ENCODE measurements around the gene DYNLL1.
"Not testable (repeated sequence)": the region's sequence is repeated elsewhere in the genome, so short reads cannot be mapped to it uniquely, and the experiment has no call there.

Gene DYNLL1

GRCh38 chr12:120495731-120496412 is at the start of gene DYNLL1:
Gene DYNLL1 (plus strand): TSS chr12:120496113. CDS start chr12:120496422, 309 bp downstream.
- DNase-seq: peak; percentile 95 to 96

- DNase-seq: not testable (repeated sequence)
Observed at GRCh38 chr12:120446844-120447178, 49.1 kb upstream of the DYNLL1 start.

- DNase-seq: no peak
Observed at GRCh38 chr12:120447992-120448391, 47.9 kb upstream of the DYNLL1 start.

GRCh38 chr12:120452524-120452923 is 43.4 kb upstream of the DYNLL1 start:
- DNase-seq: not testable (repeated sequence)

GRCh38 chr12:120453060-120453750 is 42.7 kb upstream of the DYNLL1 start:
- DNase-seq: no peak

- peak in 1 of 2 experiments; percentile 18 for DNase-seq
Observed at GRCh38 chr12:120453977-120454376, 41.9 kb upstream of the DYNLL1 start.

GRCh38 chr12:120455302-120455701 is 40.6 kb upstream of the DYNLL1 start:
- no peak for DNase-seq

- DNase-seq: no peak
Observed at GRCh38 chr12:120457133-120457532, 38.8 kb upstream of the DYNLL1 start.

GRCh38 chr12:120460157-120460556 is 35.8 kb upstream of the DYNLL1 start:
- DNase-seq: no peak

GRCh38 chr12:120462099-120462640 is 33.7 kb upstream of the DYNLL1 start:
- no peak for DNase-seq

GRCh38 chr12:120463712-120464111 is 32.2 kb upstream of the DYNLL1 start:
- no peak for DNase-seq

GRCh38 chr12:120465756-120466155 is 30.2 kb upstream of the DYNLL1 start:
- DNase-seq: no peak

- peak; percentile 26 to 36 for DNase-seq
Observed at GRCh38 chr12:120466560-120467315, 29.2 kb upstream of the DYNLL1 start.

GRCh38 chr12:120467439-120467838 is 28.5 kb upstream of the DYNLL1 start:
- no peak for DNase-seq

- DNase-seq: peak in 1 of 2 experiments; percentile 42
Observed at GRCh38 chr12:120468325-120468820, 27.5 kb upstream of the DYNLL1 start.

- DNase-seq: no peak
Observed at GRCh38 chr12:120468821-120469449, 27.0 kb upstream of the DYNLL1 start.

- DNase-seq: peak; percentile 96
Observed at GRCh38 chr12:120469450-120470149, 26.3 kb upstream of the DYNLL1 start, which contains the start of gene SRSF9. Gene SRSF9 (minus strand): TSS chr12:120469748. CDS start chr12:120469609, 139 bp downstream.

GRCh38 chr12:120470150-120470784 is 25.6 kb upstream of the DYNLL1 start:
- no peak for DNase-seq

GRCh38 chr12:120472521-120472920 is 23.4 kb upstream of the DYNLL1 start:
- DNase-seq: no peak

GRCh38 chr12:120473807-120474615 is 21.9 kb upstream of the DYNLL1 start:
- no peak for DNase-seq

- peak in 1 of 2 experiments; percentile 9 for DNase-seq
Observed at GRCh38 chr12:120474616-120474960, 21.3 kb upstream of the DYNLL1 start.

All from NCI-H2081 (cell line).